Fibroblast of lung (primary cell): ENCODE results near the gene PKDCC.
A peak's percentile ranks its signal among the peaks of the same experiment; 100 is the strongest.

Experiments used
- EZH2 ChIP-seq: IDR thresholded peaks from 2 replicates; pipeline ENCODE4 v1.5.1; 2012; ENCODE audit warnings: low read length, control low read depth, mild to moderate bottlenecking; ENCODE audit errors: missing control alignments
- TF ChIP-seq, protein P1 (sequence below), 2 donors: IDR thresholded peaks in 1 of 2; conservative IDR thresholded peaks in 1 of 2; 1 replicate in 1 of 2; 2 replicates in 1 of 2; pipeline ENCODE4 v1.5.1; 2011 to 2012; ENCODE audit warnings: low read length in 2 of 2, control low read depth in 1 of 2, inconsistent platforms in 1 of 2, low read depth in 1 of 2, mild to moderate bottlenecking in 1 of 2

DNA sequence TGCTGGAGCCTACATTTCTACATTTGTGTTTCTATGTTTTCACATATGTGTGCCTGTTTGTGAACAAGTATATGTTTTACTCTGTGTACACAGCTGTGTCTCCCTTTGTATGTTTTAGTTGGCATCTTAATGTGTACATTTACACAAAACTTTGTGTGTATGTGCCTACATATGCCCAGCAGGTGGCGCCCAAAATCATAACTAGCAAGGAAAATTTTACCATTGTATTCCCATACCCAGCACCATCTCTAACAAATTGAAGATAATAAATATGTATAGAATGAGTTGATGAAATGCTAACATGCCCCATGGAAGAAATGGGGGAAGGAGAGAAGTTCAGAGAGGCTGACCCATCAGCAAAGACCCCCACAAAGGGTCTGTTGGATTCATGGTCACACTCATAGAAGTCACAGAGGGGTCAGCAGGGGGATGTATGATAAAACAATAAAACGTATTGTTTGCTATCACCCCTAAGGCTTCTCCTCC, 48.1 kb downstream of the PKDCC start:
- TF ChIP-seq, protein P1, sequence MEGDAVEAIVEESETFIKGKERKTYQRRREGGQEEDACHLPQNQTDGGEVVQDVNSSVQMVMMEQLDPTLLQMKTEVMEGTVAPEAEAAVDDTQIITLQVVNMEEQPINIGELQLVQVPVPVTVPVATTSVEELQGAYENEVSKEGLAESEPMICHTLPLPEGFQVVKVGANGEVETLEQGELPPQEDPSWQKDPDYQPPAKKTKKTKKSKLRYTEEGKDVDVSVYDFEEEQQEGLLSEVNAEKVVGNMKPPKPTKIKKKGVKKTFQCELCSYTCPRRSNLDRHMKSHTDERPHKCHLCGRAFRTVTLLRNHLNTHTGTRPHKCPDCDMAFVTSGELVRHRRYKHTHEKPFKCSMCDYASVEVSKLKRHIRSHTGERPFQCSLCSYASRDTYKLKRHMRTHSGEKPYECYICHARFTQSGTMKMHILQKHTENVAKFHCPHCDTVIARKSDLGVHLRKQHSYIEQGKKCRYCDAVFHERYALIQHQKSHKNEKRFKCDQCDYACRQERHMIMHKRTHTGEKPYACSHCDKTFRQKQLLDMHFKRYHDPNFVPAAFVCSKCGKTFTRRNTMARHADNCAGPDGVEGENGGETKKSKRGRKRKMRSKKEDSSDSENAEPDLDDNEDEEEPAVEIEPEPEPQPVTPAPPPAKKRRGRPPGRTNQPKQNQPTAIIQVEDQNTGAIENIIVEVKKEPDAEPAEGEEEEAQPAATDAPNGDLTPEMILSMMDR (conservative IDR thresholded peaks at IDR 0.05 in 1 of 2, IDR thresholded peaks at IDR 0.05 in 1 of 2; ENCODE audit: low read depth in 1 of 2, low read length in 2 of 2), result peak; percentile 74 to 76
- no peak for TF ChIP-seq EZH2
